Duodenal mucosa (tissue), 2 donors: ENCODE measurements around the gene APOBEC4.
"Not testable (repeated sequence)": the region's sequence is repeated elsewhere in the genome, so short reads cannot be mapped to it uniquely, and the experiment has no call there.

ENCODE experiments used
- H3K27ac ChIP-seq: one replicate; pipeline ENCODE4 v1.7.0; 2013; ENCODE audit warnings: low read depth, low read length
- H3K27me3 ChIP-seq, 2 donors: one replicate each; pipeline ENCODE4 v1.7.0; 2013; ENCODE audit warnings: low read length in 2 of 2, control low read depth in 1 of 2; ENCODE audit not compliant: insufficient read depth in 2 of 2, control insufficient read depth in 1 of 2
- H3K36me3 ChIP-seq, 2 donors: one replicate each; pipeline ENCODE4 v1.7.0; 2013; ENCODE audit warnings: low read length in 2 of 2, control low read depth in 1 of 2; ENCODE audit not compliant: insufficient read depth in 2 of 2, control insufficient read depth in 1 of 2
- H3K4me1 ChIP-seq, 2 donors: one replicate each; pipeline ENCODE4 v1.7.0; 2013; ENCODE audit warnings: low read length in 2 of 2, control low read depth in 1 of 2; ENCODE audit not compliant: insufficient read depth in 2 of 2, control insufficient read depth in 1 of 2
- H3K4me3 ChIP-seq, 2 donors: one replicate each; pipeline ENCODE4 v1.7.0; 2013; ENCODE audit warnings: low read length in 2 of 2, low read depth in 1 of 2
- H3K9ac ChIP-seq, 2 donors: one replicate each; pipeline ENCODE4 v1.7.0; 2013; ENCODE audit warnings: low read length in 2 of 2, low read depth in 1 of 2
- H3K9me3 ChIP-seq, 2 donors: one replicate each; pipeline ENCODE4 v1.7.0; 2013; ENCODE audit warnings: low read length in 2 of 2, control low read depth in 1 of 2; ENCODE audit not compliant: control insufficient read depth in 1 of 2

APOBEC4 gene

DNA sequence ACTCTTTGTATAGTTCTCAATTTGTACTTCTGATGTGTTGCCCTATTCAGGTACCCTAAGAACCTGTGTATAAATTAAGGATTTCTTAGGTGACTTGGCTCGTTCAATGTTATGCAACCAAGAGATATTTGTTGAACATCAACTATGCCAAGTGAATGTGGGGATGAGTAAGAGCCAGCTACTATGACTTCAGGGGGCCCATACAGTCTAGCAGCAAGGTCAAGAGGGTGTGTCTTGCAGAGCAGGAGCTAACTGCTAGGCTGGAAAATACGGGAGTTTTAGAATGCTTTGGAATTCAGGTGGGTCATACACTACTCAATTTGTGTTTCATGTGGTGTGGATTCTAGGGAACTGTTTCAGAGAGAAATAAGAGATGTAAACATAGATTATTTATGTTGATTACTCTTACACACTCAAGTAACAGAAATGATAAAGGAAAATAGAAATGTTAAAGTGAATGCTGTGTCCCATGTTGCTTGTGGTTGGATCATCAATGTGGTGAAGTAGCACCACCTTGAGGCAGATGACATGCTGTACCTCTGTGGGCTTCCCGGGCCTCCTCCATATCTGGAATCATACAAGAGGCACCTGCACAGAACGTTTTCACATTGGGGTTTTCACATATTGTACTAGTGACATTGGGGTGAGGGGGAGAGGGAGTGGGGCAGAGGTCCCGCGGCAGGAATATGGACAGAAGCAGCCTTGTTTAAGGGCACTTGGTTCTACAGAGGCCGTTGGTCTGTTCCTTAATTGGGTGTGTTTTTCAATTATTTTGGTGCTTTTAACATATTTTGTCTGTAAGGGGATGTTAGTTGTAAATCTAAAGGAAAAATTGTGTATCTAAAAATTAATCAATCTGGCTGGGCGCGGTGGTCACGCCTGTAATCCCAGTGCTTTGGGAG is 30.0 kb downstream of the APOBEC4 start:
- H3K4me1 ChIP-seq = no peaks in the 10 kb centered on the region

GRCh38 chr1:183622013-183622412 is 31.1 kb downstream of the APOBEC4 start:
- Histone ChIP-seq H3K4me1 (no peaks in the 10 kb centered on the region), H3K4me3 (no peak overlapping the region), H3K27ac (no peak overlapping the region), H3K9ac (no peak overlapping the region), H3K36me3 (peaks cover 0 to 13% of the 10 kb centered on the region in 2 donors), H3K9me3 (no peaks in the 10 kb centered on the region), H3K27me3 (no peaks in the 10 kb centered on the region)

More for the DNA sequence above, 30.0 kb downstream of the APOBEC4 start:
- H3K36me3 ChIP-seq = peaks cover under 1 to 19% of the 10 kb centered on the region in 2 donors
- no peaks in the 10 kb centered on the region for H3K9me3 ChIP-seq
- H3K9ac ChIP-seq = no peak overlapping the region
- no peak overlapping the region for H3K27ac ChIP-seq
- H3K4me3 ChIP-seq = no peak overlapping the region
- no peaks in the 10 kb centered on the region for H3K27me3 ChIP-seq

DNA sequence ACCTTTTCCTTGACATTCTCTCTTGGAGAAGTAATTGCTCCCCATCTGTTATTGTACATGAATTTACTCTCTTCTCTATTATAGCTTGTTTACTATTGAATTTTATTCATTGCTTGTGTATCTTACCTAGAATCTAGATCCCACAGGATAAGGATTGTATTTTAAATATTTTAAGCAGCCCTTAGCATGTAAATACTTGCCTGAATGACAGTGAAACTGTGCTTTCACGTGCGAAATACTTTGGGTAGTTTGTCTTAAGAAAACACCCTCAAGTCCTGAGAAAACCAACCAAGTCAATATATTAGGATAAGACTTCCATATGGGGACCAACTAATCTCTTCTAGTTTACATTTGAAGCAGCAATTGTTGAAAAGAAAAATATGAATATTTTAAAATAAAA is 32.8 kb downstream of the APOBEC4 start:
- H3K4me3 ChIP-seq = no peak overlapping the region
- no peaks in the 10 kb centered on the region for H3K4me1 ChIP-seq
- no peak overlapping the region for H3K27ac ChIP-seq
- H3K36me3 ChIP-seq = peaks cover 0 to 3% of the 10 kb centered on the region in 2 donors
- no peaks in the 10 kb centered on the region for H3K9me3 ChIP-seq
- no peaks in the 10 kb centered on the region for H3K27me3 ChIP-seq
- no peak overlapping the region for H3K9ac ChIP-seq

DNA sequence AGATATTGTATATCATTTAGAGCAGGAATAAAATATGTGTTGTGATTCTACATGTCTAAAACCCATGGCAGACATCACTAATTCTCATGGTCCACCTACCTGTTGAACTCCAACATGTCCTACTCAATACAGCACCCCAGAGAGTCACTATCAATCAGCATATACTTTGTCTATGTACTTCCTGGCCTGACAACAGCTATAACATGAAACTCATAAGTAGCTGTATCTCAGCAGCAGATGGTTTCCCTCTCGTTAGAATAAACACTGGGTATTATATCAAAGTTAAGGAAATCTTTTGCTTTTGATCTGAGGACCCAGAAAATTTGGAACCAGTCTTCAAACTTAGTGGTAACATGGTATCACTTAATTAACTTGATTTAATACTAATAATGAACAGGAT is 33.3 kb downstream of the APOBEC4 start:
- Histone ChIP-seq H3K4me1 (no peaks in the 10 kb centered on the region), H3K27ac (no peak overlapping the region), H3K36me3 (peaks cover 0 to 2% of the 10 kb centered on the region in 2 donors), H3K4me3 (no peak overlapping the region), H3K9ac (no peak overlapping the region), H3K27me3 (no peaks in the 10 kb centered on the region), H3K9me3 (no peaks in the 10 kb centered on the region)

GRCh38 chr1:183618202-183618601 is 34.9 kb downstream of the APOBEC4 start:
- H3K27ac ChIP-seq, H3K9ac ChIP-seq, H3K27me3 ChIP-seq: not testable (repeated sequence)

DNA sequence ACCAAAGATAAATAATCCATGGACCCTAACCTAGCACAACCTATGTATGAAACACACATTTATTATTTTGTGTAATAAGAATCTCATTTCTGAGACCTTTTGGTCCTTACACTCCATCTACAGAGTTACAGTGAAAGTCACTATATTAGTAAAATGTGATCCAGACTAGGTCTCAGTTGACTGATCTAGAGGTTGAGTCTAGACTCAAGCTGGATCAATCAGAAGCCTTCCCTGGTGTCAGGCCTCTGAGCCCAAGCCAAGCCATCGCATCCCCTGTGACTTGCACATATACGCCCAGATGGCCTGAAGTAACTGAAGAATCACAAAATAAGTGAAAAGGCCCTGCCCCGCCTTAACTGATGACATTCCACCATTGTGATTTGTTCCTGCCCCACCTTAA is 40.1 kb downstream of the APOBEC4 start:
- H3K27ac ChIP-seq, H3K4me3 ChIP-seq, H3K9ac ChIP-seq, H3K9me3 ChIP-seq, H3K27me3 ChIP-seq, H3K4me1 ChIP-seq, H3K36me3 ChIP-seq: not testable (repeated sequence)

More at GRCh38 chr1:183618202-183618601, 34.9 kb downstream of the APOBEC4 start:
- not testable (repeated sequence) for H3K4me1 ChIP-seq, H3K4me3 ChIP-seq, H3K36me3 ChIP-seq, H3K9me3 ChIP-seq

GRCh38 chr1:183612407-183612806 is 40.7 kb downstream of the APOBEC4 start:
- no peaks in the 10 kb centered on the region for H3K4me1 ChIP-seq
- no peaks in the 10 kb centered on the region for H3K27me3 ChIP-seq
- H3K27ac ChIP-seq = no peak overlapping the region
- no peak overlapping the region for H3K9ac ChIP-seq
- no peaks in the 10 kb centered on the region for H3K36me3 ChIP-seq
- H3K9me3 ChIP-seq = no peaks in the 10 kb centered on the region
- no peak overlapping the region for H3K4me3 ChIP-seq

GRCh38 chr1:183611021-183611420 is 42.1 kb downstream of the APOBEC4 start:
- Histone ChIP-seq H3K9ac (no peak overlapping the region), H3K4me1 (no peaks in the 10 kb centered on the region), H3K9me3 (no peaks in the 10 kb centered on the region), H3K27me3 (no peaks in the 10 kb centered on the region), H3K4me3 (no peak overlapping the region), H3K36me3 (no peaks in the 10 kb centered on the region), H3K27ac (no peak overlapping the region)

DNA sequence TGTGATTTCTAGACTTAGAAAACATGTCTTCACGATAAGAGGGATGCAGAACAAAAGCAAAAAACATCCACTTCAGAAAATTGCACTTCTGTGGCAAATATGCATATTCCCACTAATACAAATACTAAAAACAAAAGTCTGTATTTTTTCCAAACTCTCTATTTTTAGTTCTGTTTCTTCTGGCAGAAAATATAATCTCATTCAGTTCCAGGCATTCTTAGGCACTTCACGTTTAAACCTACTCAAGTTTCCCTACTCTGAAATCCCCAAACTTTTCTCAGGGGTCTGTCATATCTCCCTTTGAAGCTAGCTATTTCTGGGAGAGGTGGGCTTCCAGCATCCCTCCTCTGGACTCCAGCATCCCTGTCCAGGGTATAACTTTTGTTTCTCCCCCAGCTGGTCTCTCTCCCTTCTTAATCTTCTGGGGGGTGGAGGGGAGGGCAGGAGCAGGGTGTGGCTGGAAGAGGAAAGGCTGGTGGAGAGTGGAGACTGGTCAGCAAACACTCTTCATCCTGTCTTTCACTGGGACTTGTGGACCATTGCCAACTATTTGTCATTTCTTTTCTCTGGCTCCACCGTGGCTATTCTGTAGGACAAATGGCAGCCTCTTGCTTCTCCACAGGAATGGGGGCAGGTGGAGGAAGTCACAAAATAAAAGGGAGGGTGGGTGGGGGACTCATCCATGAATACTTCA is 43.2 kb downstream of the APOBEC4 start:
- Histone ChIP-seq H3K4me1 (no peaks in the 10 kb centered on the region), H3K36me3 (no peaks in the 10 kb centered on the region), H3K27me3 (no peaks in the 10 kb centered on the region), H3K4me3 (no peak overlapping the region), H3K27ac (no peak overlapping the region), H3K9me3 (no peaks in the 10 kb centered on the region), H3K9ac (no peak overlapping the region)

DNA sequence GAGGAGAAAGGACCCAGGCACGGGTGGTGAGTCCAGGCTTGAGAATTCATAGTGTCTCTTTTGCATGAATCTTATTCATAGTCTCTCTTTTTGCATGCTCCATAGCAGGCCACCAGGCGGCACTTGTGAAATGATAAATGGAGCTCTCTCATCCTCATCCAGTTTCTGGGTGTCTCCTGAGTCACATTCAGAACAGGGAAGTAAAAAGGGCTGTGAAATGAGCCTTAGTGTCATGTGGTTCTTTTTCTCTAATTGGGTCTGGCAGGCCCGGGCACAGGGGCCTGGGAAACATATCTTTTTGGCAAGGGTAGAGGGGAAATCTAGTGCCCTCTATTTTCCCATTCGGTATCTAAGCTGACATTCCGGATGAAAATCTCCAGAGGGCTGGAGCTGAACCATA is 43.8 kb downstream of the APOBEC4 start:
- Histone ChIP-seq H3K9ac (no peak overlapping the region), H3K36me3 (no peaks in the 10 kb centered on the region), H3K9me3 (no peaks in the 10 kb centered on the region), H3K27me3 (no peaks in the 10 kb centered on the region), H3K27ac (no peak overlapping the region), H3K4me3 (no peak overlapping the region), H3K4me1 (no peaks in the 10 kb centered on the region)
